WI38 (cell line): Measurements from ENCODE around the gene UBE2R2.
"Not testable (repeated sequence)": the region's sequence is repeated elsewhere in the genome, so short reads cannot be mapped to it uniquely, and the experiment has no call there.

Experiments
- H3K4me3 ChIP-seq: 2 replicates; pipeline ENCODE4 v1.5.1; 2011; ENCODE audit warnings: low read depth, mild to moderate bottlenecking, control low read depth, low read length
- TF ChIP-seq, protein P1 (sequence below): IDR thresholded peaks from 2 replicates; pipeline ENCODE4 v1.5.1; 2012; ENCODE audit warnings: low read depth, mild to moderate bottlenecking, control low read depth, low read length

Gene UBE2R2

DNA sequence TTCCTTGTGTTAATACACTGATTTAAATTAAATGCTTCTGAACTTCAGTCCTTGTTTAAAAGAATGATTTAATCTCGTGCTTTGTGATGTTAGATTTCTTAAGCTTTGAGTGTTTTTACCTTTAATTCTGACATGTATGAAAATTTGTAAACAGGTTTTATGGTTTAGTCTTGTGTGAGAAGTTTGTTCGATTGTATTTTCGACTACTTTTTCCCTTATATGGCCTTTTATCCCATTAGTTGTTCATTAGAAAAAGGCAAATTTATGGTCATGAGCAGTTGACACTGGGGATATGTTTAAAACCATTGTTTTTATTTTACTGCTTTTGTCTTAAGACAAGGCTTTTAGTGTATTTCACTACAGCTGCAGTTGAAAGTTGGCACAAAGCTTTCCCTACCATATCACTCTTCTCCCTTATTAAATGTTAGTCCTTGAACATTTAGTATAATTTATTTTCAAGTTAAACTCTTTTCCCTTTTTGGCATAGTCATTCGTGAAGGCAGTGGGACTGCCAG is 3.3 kb downstream of the UBE2R2 start:
- TF ChIP-seq, protein P1, sequence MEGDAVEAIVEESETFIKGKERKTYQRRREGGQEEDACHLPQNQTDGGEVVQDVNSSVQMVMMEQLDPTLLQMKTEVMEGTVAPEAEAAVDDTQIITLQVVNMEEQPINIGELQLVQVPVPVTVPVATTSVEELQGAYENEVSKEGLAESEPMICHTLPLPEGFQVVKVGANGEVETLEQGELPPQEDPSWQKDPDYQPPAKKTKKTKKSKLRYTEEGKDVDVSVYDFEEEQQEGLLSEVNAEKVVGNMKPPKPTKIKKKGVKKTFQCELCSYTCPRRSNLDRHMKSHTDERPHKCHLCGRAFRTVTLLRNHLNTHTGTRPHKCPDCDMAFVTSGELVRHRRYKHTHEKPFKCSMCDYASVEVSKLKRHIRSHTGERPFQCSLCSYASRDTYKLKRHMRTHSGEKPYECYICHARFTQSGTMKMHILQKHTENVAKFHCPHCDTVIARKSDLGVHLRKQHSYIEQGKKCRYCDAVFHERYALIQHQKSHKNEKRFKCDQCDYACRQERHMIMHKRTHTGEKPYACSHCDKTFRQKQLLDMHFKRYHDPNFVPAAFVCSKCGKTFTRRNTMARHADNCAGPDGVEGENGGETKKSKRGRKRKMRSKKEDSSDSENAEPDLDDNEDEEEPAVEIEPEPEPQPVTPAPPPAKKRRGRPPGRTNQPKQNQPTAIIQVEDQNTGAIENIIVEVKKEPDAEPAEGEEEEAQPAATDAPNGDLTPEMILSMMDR = no peak
- peak overlapping the region; percentile 73; the same call in 1 of the 2 replicates for H3K4me3 ChIP-seq

DNA sequence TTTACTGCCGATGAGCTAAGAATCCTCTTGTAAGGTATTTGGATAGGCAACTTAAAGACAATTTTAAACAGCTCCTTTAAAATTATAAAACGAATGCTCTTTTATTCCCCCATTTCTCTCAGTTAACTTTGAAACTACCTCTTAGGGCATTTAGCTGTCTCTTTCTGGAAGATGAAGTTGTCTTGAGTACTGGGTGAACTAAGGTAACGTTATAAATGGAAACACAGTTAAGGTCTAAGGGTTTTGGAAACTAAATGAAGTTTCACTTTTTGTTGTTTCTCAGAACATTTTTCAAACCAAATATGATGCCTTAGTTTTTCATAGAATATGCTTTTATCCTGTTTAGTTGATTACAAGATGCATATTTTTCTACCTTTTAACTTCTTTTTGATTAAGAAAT is 6.8 kb downstream of the UBE2R2 start:
- TF ChIP-seq, protein P1 = no peak
- H3K4me3 ChIP-seq = no peak overlapping the region

DNA sequence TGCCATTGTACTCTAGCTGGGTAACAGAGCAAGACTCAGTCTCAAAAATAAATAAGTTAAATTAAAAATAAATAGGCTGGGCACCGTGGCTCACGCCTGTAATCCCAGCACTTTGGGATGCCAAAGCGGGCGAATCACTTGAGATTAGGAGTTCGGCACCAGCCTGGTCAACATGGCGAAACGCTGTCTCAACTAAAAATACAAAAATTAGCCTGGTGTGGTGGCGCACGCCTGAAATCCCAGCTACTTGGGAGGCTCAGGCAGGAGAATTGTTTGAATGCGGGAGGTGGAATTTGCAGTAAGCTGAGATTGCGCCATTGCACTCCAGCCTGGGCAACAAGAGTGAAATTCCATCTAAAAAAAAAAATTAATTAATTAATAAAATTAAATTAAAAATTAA is 10.3 kb downstream of the UBE2R2 start:
- not testable (repeated sequence) for H3K4me3 ChIP-seq

DNA sequence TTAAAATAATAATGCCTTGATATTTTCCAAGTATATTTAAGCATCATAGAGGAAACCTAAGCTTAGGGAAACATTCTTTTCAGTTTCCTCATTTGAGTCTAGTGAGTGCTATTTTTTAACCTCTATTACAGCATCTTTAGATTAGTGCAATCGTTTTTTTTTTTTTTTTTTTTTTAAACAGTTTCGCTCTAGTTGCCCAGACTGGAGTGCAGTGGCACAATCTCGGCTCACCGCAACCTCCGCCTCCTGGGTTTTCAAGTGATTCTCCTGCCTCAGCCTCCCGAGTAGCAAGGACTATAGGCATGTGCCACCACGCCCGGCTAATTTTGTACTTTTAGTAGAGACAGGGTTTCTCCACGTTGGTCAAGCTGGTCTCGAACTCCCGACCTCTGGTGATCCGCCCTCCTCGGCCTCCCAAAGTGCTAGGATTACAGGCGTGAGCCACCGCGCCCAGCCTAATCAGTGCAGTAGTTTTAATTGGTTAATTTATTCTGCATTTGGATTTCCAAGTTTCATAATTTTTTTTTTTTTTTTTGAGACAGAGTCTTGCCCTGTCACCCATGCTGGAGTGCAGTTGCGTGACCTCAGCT is 12.8 kb downstream of the UBE2R2 start:
- not testable (repeated sequence) for H3K4me3 ChIP-seq

DNA sequence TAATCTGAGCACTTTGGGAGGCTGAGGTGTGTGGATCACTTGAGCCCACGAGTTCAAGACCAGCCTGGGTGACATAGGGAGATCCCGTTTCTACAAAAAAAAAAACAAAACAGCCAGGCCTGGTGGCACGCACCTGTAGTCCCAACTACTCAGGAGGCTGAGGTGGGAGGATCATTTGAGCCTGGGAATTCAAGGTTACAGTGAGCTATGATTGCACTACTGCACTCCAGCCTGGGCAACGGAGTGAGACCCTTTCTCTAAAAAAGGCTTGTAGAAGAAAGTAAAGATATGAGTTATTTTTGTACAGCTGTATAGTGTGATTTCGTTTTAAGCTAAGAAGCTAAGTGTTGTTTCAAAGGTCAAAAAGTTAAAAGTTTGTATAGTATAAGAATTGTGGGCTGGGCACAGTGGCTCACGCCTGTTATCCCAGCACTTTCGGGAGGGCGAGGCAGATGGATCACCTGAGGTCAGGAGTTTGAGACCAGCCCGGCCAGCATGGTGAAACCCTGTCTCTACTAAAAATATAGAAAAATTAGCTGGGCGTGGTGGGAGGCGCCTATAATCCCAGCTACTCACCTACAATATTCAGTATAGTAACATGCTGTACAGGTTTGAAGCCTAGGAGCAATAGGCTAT is 18.8 kb downstream of the UBE2R2 start:
- H3K4me3 ChIP-seq = no peak overlapping the region
- TF ChIP-seq, protein P1 = no peak

DNA sequence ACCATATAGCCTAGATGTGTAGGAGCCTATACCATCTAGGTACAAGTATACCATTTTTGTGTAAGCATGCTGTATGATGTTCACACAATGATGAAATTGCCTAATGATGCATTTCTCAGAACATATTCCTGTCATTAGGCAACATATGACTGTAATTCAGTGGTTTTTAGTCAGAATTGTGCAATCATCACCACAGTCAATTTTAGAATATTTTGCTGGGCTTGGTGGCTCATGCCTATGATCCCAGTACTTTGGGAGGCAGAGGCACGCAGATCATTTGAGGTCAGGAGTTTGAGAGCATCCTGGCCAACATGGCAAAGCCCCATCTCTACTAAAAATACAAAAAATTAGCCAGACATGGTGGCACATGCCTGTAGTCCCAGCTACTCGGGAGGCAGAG is 19.3 kb downstream of the UBE2R2 start:
- not testable (repeated sequence) for H3K4me3 ChIP-seq

DNA sequence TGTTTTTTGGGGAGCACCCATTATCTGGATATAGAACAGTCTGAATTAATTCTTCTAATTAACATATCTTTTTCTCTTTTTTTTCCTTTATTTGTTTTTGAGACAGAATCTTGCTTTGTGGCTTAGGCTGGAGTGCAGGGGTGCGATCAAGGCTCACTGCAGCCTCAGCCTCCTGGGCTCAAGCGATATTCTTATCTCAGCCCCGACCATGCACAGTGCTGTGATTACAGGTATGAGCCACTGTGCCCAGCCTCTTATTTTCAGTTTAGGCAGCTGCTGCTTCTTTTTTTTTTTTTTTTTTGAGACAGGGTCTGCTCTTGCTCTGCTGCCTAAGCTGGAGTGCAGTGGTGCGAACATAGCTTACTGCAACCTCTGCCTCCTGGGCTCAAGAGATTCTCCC is 20.2 kb downstream of the UBE2R2 start:
- TF ChIP-seq, protein P1 = no peak
- H3K4me3 ChIP-seq = no peak overlapping the region

DNA sequence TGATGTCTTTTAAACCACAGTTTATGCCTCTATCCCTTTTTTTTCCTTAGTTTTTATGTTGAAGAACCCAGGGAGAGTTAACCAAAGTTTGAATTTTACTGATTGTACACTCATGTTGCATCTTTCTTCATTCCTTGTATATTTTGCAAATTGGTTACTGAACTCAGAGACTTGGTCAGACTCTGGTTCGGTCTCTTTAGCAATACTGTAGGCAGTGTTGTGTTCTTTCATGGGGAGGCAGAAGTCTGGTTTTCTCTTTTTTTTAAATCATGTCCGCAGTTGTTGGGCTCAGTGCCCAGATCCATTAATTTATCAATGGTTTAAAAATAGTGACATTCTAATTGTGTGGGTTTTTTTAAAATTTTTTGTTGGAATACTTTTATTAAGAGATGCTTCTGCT is 23.4 kb downstream of the UBE2R2 start:
- TF ChIP-seq, protein P1 = no peak
- no peak overlapping the region for H3K4me3 ChIP-seq

DNA sequence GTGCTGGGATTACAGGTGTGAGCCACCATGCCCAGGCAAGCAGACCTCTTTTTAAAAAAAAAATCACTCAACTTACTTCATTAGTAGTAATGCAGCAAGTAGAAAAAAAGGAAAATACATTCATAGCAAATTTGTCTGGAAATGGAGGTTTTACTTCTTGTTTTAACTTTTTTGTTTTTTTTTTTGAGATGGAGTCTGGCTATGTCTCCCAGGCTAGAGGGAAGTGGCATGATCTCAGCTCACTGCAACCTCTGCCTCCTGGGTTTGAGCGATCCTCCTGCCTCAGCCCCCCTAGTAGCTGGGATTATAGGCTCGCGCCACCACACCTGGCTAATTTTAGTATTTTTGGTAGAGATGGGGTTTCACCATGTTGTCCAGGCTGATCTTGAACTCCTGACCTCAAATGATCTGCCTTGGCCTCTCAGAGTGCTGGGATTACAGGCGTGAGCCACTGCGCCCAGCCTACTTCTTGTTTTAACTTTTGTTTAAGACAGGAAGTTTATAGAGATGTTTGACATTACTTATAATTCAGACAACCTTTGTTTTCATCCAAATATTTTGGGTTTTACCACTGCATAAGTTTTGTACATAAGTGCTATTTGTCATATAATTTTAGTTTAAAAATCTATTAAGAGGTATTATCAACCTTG is 26.5 kb downstream of the UBE2R2 start:
- TF ChIP-seq, protein P1 = no peak
- no peak overlapping the region for H3K4me3 ChIP-seq
